HG03558 (cell line): ENCODE results near the gene CCR5AS.
"Not testable (repeated sequence)": the region's sequence is repeated elsewhere in the genome, so short reads cannot be mapped to it uniquely, and the experiment has no call there.

Experiments
- ATAC-seq: cut with Tn5 transposase; IDR thresholded peaks from one replicate; pipeline ENCODE4 v1.9.1; 2021; ENCODE audit warnings: moderate number of reproducible peaks; ENCODE audit not compliant: unreplicated experiment; ENCODE audit errors: extremely low read depth

Gene CCR5AS

GRCh38 chr3:46360907-46361306 is 46.0 kb downstream of the CCR5AS start:
- no peak for ATAC-seq

- ATAC-seq: peak; percentile 72
Observed at GRCh38 chr3:46359733-46360493, 47.0 kb downstream of the CCR5AS start.

- no peak for ATAC-seq
Observed at GRCh38 chr3:46358466-46358865, 48.4 kb downstream of the CCR5AS start.

GRCh38 chr3:46356909-46357308 is 50.0 kb downstream of the CCR5AS start:
- ATAC-seq: no peak

- no peak for ATAC-seq
Observed at GRCh38 chr3:46356276-46356675, 50.6 kb downstream of the CCR5AS start.

- no peak for ATAC-seq
Observed at GRCh38 chr3:46354984-46355383, 51.9 kb downstream of the CCR5AS start.

- ATAC-seq: no peak
Observed at GRCh38 chr3:46354478-46354877, 52.4 kb downstream of the CCR5AS start.

GRCh38 chr3:46353647-46354410 is 53.0 kb downstream of the CCR5AS start, which contains the start of gene CCR2:
Gene CCR2 (plus strand): TSS chr3:46354111. CDS start chr3:46357528, 3,417 bp downstream.
- ATAC-seq: no peak

GRCh38 chr3:46353090-46353489 is 53.8 kb downstream of the CCR5AS start:
- ATAC-seq: no peak

GRCh38 chr3:46351646-46352045 is 55.2 kb downstream of the CCR5AS start:
- ATAC-seq: no peak

- ATAC-seq: no peak
Observed at GRCh38 chr3:46350262-46350565, 56.7 kb downstream of the CCR5AS start.

GRCh38 chr3:46349484-46350261 is 57.2 kb downstream of the CCR5AS start:
- no peak for ATAC-seq

GRCh38 chr3:46348823-46349482 is 57.9 kb downstream of the CCR5AS start:
- no peak for ATAC-seq

- no peak for ATAC-seq
Observed at GRCh38 chr3:46344476-46344875, 62.4 kb downstream of the CCR5AS start.

- ATAC-seq: no peak
Observed at GRCh38 chr3:46338840-46339239, 68.0 kb downstream of the CCR5AS start.

GRCh38 chr3:46337911-46338310 is 69.0 kb downstream of the CCR5AS start:
- ATAC-seq: no peak

GRCh38 chr3:46335541-46335940 is 71.3 kb downstream of the CCR5AS start:
- no peak for ATAC-seq

- no peak for ATAC-seq
Observed at GRCh38 chr3:46334741-46335478, 72.0 kb downstream of the CCR5AS start.

GRCh38 chr3:46330676-46331075 is 76.2 kb downstream of the CCR5AS start:
- ATAC-seq: not testable (repeated sequence)
